Kidney tubule cell (primary cell): ENCODE measurements around the gene NRXN3.

Experiments
- DNase-seq: peaks from one replicate; pipeline ENCODE4 v3.0.0-alpha.2; 2018; ENCODE audit warnings: low spot score

Gene NRXN3

DNA sequence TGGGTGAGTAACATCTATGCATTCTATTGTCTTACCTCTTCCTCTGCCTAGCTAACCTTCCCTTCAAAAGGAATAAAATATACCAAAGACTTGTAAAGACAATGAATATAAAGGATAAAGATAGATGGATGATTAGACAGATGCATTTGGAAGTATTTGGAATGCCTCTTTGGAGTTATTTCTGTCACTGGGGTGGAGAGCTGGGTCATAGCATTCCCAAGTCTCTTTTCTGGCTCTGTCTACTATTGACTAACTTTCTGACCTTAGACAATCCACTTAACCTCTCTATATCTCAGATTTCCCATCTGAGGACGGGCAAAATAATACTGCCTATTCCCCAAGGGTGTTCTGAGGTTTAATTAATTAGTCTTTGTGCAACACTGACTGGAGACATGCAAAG lies 1523.8 kb downstream of the NRXN3 start:
- no peak for DNase-seq

DNA sequence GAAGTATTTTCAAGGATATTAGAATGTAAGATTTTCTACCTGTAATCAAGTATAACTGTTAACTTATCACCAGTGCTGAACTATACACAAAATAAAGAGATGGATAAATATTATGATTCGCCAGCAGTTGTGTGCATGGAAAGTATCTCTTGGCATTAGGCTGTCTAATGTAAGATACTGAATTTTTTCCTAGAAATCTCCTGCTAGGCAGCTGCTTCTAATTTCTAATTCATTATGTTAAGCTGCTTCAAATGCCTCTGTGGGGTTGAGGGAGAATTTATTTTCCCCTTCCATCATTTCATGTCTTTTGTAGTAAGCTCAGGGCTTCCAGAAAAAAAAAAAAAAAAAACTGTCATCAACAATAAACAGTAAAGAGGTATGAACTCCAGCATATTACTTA lies 1525.1 kb downstream of the NRXN3 start:
- DNase-seq: no peak

DNA sequence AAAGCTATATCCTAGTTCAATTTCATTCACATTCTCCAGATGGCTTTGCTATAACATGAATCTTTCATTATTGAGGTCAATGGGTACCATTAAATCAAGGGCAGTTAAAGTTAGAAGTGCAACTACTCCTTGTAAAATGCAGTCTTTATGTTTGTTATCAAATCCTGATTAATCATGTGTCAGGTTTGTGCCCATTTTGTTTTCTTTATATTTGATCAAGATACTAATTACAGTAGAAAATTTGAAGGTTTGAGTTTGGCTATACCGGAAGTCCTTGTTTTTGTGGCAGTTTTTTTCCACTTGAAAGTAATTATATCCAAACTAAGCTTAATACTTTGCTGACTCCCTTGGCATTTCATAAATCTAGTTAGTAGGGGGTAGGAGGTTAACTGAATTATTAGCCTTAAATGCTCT lies 1528.1 kb downstream of the NRXN3 start:
- no peak for DNase-seq

DNA sequence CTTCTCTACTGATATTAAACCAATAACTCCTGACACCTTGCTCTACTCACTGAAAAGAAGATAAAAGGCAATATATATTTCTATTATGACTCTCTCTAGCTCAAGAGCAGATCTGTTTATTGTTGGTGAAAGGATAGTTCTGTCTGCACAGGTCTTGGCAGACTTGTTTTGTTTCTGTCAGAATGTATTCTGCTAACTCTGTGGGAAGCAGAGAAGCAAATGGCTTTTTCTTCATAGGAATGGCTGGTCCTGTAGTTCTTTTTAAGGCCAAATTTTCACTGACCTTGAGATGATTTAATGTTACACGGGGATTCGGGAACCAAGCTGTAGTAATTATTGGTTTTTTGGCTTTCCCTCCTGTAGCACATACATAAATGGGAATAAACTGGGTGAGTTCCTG lies 1529.0 kb downstream of the NRXN3 start:
- no peak for DNase-seq

DNA sequence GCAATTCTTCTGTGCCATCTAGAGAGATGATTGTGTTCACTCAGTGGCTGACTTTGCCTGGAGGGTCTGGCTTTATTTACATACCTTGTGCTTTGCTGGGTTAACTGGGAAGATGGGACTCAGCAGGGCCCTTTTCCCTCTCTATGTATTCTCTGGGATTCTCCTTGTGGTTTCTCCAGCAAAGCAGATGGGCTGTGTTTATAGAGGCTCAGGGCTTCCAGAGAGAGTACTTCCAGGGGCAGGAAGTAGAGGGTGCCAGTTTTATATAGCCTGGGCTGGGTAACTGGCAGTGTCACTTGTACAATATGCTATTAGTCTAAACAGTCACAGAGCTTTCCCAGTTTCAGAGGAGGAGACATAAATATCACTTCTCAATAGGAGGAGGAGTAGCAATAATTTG lies 1531.2 kb downstream of the NRXN3 start:
- no peak for DNase-seq

DNA sequence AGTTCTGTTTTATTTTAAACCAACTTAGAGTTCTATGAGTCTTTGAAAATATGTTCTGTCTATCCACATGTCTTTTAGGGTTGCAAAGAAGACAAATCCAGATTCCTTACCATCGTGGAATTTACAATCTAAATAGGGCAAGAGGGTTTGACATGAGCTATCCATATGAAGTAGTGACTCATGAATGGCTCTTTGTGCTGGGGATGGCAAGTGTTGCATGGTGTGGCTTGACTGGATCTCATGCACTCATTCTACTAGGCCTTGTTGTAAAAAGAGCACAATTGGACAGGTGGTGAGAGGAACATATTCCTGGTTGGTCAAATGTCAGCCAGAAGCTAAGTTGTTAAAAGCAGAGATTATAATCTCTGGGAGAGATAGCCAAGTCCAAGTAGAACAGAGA lies 1532.0 kb downstream of the NRXN3 start:
- DNase-seq: no peak

DNA sequence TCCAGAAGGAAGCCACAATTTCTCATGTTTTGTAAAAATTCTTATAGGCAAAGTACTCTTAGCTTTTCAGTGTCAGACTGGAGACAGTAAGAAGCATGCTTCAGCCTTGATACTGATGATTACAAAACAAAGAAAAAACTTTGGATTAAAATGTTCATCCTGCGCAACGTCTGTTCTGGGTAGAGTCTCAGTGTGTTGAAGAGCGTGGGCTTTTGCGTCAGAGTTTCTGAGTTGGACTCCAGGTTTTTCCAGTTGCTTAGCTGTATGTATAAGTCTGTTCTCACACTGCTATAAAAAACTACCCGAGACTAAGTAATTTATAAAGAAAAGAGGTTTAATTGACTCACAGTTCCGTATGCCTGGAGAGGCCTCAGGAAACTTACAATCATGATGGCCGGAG lies 1533.0 kb downstream of the NRXN3 start:
- DNase-seq: no peak

DNA sequence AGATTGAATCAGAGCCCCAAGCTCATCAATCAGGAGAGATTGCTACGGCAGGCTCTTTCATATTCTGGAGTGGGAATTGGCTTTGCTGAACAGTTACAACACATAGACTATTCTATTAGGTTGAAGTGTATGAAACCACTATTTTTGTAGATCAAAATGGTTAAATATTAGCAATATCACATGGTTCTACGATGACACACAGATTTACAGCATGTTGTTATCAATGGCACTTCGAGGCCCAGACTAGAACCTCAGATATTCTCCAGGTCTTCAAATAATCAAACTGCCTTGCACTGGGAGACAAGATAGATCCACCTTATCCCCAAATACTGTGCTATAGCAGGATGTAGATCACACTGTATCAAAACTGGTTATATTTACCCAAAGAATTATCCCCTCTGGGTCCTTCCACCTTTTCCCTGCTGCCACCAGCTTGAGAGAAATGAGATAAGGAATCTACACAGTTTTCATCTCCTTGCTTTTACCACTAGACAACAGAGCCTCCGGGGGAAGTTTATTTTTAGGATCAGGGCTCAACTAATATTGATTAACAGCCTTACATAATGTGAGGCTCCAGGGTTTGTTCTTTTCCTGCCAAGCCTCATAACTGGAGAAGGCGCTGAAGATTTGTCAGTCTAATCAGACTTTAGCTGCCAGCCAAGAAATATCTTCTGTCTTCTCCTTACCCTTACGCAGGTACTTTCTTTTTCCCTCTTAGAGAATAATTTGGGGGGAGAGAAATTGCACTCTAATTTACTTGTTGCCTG lies 1534.1 kb downstream of the NRXN3 start:
- DNase-seq: peak; percentile 1

DNA sequence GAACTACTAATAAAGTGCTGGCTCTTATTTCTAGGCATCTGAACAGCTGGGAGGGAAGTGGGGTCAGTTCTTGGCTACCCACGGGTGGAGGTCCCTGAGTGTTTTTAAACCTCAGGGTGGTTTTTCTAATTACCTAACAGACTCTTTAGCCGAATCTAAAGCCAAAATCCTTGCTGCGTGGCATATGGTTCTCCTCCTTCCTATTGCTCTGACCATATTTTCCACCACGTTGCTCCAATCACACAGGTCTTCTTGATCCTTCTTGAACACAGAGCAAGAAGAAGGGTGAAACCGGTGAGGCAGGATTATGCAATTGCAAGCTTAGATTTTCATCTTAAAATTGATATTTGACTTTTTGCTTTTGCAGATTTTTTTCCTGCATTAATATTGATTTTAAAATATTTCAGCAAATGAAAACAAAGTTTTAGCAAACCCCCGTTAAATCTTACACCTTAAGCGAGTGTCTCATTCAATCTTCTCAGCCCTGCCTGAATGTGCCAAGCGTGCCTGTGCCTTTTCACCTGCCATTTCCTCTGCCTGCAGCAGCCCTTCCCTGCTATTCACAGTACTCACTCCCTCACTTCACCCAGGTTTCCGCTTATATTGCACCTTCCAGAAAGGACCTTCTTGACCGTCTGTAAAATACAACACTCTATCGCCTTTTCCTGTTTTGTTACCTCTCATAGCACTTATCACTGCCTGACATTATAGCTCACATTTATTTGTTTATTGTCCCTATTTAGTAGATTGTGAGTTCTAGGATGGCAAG lies 1535.1 kb downstream of the NRXN3 start:
- DNase-seq: no peak

DNA sequence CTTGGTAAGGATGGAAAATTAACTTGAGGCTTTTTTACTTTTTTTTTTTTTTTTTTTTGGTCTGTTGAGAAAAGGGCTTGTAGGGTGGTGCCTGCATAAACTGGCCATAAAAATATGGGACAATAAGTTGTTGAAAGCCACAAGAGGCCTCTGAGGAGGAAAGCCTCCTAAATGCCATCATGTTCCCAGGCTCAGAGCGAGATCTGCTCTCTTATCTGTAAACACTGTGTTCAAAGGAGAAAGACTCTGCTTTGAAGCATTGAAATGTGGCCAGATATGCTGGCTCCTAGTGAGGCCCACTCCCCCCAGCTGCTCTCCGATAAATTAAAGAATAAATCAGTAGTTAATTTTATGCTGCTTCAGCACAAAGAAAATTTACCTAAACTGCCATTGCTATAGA lies 1536.2 kb downstream of the NRXN3 start:
- no peak for DNase-seq

DNA sequence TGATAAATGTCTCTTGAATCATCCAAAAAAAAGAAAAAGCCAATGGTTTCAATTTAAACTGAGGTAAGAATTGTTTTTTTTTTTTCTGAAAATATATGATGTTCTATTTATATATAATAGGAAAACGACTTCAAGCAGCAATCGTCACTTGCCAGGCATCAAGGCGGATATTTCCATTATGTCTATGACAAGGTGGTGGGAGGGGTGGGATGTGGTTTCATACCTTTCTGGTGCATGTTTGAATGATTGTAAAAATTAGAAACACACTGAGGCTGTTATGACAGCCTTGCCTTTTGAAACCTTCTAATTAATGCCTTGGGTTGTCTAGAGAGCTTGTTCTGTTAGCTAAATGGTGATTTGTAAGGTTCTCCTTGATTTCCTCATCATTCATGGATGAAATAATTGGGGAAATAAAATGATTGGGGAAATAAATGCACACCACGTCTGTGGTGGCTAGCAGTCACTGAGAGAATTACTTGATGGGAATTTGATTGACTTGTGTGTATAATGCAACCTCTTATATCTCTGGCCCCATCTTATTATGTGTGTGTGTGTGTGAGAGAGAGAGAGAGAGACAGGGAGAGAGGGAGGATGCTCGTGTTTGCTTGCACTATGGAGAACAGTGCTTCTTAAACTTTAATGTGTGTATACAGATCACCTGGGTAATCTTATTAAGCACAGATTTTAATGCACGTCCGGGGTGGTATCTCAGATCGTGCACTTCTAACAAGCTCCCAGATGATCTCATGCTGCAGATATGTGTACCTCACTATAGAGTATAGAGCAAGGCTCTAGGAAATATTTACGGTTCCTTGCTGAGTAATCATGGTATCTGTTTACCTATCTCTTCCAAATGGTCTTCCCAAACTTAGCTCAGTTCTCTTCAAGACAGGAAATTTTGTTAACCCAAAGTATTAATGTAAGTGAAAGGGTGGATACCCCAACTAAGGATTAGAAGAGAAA lies 1538.5 kb downstream of the NRXN3 start:
- peak; percentile 25 for DNase-seq

DNA sequence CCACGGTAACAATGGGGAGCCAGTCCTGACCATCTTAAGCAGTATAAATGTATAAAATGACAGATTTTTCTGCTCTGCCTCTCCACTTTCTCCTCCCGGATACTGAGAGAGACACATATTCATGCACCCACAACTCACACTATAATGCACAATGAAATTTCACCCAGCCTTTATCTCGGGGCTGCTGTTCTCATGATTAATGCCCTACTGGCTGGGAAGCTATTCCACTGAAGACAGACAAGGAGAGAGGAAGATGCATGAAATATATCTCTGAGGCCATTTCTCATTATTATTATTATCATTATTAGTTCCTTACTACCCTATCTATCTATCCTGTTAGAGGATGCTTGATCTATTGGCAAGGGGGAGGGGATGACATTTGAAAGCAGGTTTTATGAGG lies 1539.4 kb downstream of the NRXN3 start:
- DNase-seq: no peak

DNA sequence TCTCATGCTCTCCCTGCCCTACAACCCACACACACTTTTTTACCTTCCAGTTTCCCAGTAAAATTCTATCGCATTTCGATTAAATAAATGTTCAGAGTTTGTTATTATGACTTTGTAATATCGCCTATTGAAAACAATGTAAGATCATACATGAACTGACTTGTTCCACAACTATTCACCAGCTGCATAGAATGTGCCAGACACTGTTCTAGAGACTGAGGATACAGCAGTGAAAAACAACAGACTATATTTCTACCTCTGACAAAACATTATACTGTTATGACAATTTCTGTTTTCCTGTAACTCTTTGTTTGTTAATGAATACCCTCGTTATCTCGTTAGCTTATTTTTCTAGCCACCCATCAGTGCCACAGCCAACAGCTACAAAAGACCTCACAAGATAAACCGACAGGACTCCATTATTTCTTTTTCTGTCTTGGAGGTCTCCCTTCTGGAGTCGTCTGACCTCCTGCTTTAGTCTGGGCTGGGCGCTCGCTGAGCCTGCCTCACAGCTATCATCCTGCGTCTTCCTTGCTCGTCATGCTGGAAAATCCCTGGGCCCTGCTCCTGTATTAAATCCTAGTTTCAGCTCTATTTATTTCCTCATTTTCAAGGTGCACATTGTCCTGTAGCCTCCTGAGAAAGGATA lies 1542.3 kb downstream of the NRXN3 start:
- DNase-seq: no peak

DNA sequence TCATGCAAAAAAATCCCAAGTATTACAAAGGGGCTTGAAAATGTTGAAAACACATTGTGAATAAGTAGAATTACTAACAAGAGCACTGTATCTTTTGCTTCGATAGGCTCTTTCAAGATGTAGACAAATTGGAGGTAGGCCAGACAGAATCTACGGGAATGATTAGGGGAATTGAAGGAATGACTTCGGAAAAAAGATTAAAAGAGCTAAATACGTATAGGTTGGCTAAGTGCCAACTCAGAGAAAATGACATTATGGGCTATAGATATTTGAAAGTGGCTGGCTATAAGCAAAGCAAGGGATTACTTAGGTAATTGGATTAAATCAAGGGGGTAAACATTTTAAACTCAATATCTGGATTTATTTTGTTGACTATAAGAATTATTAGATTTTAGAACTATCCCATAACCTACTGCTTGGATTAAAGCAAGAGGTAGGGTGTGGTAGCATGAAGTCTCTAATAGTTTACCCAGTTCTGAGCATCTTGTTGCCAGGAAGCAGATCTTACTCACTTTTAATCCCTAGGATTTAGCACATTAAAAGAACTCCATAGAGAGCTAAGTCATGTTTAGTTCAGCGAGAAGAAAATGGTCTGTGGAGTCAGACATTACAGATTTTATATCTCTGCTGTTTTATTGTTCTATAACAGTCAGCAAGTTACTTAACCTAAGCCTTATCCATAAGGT lies 1551.4 kb downstream of the NRXN3 start:
- DNase-seq: no peak

DNA sequence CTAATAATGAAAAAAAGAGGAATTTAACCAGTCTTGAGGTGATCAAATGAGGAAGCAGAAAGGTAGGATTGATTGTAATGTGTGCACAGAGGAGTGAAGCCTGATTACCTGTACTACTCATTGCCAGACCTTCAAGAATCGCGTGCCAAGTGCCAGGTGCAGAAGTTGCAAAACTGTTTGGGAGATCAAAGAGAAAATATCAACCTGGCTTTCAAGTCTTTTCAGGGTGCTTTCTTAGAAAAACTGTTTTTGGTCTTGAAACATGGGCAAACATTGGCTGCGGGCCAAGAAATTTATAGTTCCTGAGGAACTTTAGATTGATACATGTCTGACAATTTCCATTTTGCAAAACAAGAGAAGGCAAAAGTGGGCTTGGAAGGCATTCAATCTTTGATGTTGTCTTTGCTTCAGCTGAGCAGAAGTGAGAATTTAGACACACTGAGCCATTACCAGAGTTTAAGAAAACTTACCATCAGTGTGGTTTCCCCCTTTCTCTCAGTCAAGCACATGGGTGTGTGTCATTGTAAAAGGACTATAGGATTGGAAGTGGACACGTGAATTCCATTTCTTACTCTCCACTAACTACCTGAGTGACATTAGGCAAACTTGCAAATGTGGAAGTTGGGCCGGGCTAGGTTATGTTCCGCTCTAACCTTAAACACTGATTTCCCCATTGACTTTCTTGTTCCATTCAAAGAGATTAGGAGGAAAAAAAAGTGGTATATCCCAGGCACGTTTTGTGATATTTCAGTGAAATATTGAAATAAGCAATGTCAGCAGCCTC lies 1555.0 kb downstream of the NRXN3 start:
- no peak for DNase-seq

DNA sequence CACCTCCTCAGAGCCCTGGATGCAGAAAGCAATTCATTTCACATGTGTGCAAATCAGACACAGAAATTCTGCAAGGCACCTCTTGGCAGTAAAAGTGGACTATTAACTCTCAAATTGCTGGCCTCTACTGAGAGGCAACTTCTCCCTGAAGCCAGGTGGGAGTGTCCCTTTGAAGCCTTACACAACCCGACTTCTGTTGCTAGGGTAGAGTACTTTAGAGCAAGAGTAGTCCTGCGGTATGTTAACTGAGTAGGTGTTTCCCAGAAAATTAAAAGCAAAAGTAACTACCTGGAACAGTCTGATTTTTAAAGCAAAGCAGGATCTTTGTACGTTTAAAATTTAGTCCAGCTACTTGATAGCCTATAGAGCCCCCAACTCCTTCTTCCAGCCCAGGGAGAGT lies 1557.7 kb downstream of the NRXN3 start:
- no peak for DNase-seq

DNA sequence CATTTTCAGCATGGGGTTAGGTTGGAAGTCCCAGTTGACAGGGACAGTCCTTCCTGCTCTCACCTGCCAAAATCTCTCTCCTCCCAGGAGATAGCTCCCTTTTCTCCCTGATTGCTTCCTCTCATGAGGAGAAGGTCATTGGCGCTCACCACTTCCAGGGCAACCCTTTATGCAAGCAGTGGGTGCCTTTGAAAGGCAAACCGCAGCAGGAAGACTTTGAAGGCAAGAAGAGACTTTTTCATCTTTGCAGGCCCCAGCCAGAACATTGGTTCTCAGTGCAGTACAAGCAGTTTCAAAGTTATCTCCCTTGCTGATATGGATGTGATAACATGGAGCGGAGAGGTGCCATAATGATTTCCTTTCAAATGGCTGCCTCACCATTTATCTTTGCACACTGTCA lies 1558.2 kb downstream of the NRXN3 start:
- no peak for DNase-seq

DNA sequence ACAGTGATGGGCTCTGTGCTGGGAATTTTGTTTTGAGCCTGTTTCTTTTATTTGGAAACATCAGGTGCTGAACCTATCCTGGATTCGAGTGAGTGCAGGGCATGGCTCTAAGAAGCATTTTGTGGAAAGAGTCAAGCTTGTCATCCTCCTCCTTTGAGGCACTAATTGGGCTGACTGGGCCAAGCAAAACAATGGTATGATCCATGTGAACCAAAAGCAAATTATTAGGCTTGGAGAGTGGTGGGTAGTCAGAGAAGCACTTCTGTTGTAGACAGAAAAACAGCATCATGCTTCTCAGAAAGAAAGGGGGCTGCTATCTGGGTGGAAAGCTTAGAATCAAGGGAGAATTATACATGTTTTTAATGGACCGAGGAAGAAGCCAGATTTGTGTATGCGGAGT lies 1559.6 kb downstream of the NRXN3 start:
- no peak for DNase-seq

DNA sequence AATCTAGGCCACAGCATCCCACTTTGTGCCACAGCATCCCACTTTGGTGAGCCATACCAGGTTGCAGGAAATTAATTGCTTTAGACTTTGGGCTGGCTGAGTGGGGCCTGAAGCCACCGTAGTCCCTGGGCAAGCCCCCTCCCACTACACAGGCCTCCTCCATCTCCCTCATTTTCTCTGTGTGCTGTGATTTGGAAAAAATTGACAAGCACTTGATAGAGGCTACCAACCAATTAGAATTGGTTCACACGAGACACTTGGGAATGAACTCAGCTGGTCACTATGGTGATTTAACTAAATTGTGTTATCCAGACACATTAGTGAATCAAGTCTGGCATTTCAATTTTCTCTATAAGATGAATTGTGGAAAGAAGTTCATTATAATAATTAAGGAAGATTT lies 1560.0 kb downstream of the NRXN3 start:
- DNase-seq: no peak

DNA sequence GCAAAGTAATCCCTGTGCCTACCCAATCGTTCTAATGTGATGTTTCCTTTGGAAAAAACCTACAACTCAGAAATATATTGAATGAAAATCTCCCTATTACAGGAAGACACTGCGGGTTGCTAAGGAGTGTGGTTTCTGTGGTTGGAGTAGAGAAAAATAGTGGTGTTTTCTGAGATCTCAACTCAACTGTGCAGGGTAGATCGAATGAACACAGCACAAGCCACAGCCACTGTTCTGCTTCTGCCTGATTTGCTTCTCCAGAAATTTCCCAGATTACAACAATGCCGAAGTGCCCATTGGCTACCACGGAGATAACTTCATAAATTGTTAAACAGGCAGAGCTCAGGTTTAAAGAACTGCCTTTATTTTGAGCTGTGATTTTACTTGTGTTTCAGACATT lies 1560.8 kb downstream of the NRXN3 start:
- peak; percentile 8 for DNase-seq
